Left lung (tissue), 10 donors: ENCODE data around the gene GPR82. TPM values are rescaled to one million over a fixed set of nuclear protein-coding genes. Genes with fewer than 3 reads are reported as not detected.

Experiments used
- ATAC-seq: fragments of 200-7000 bp; cut with Tn5 transposase; one replicate; pipeline ENCODE4 v1.9.1; 2020; ENCODE audit warnings: moderate library complexity
- DNase-seq, 4 donors: peaks; one replicate each; pipeline ENCODE4 v3.0.0-alpha.2; 2013 to 2020
- H3K27ac ChIP-seq, 2 donors: fragments of 200-600 bp; sonication (generic) in 1 of 2; one replicate each; pipeline versions ENCODE4 v1.5.0 to v1.8.0; 2020 to 2021
- H3K27me3 ChIP-seq, 2 donors: fragments of 200-600 bp; sonication (generic) in 1 of 2; one replicate each; pipeline versions ENCODE4 v1.5.0 to v1.8.0; 2020 to 2021
- H3K36me3 ChIP-seq, 2 donors: fragments of 200-600 bp; sonication (generic) in 1 of 2; one replicate each; pipeline versions ENCODE4 v1.5.0 to v1.8.0; 2020 to 2021
- H3K4me1 ChIP-seq, 2 donors: fragments of 200-600 bp; one replicate each; pipeline ENCODE4 v1.8.0; 2021
- H3K4me3 ChIP-seq, 2 donors: fragments of 200-600 bp; sonication (generic) in 1 of 2; one replicate each; pipeline versions ENCODE4 v1.5.0 to v1.8.0; 2020 to 2021; ENCODE audit warnings: mild to moderate bottlenecking in 1 of 2
- H3K9me3 ChIP-seq, 2 donors: fragments of 200-600 bp; sonication (generic) in 1 of 2; one replicate each; pipeline versions ENCODE4 v1.5.0 to v1.8.0; 2020 to 2021
- CTCF ChIP-seq, 2 donors: fragments of 200-600 bp; sonication (generic) in 1 of 2; IDR thresholded peaks; one replicate each; pipeline versions ENCODE4 v1.5.0 to v1.8.0; 2021; ENCODE audit warnings: antibody characterized with exemption in 2 of 2
- intact Hi-C, 2 donors: fragments of 100-400 bp; cut with DNase I; formaldehyde crosslinking; loops; one replicate each; pipeline versions ENCODE4 v1.11.2 to v1.14.2; 2022
- polyA plus RNA-seq, 6 donors: library from polyadenylated mRNA; unstranded; fragments of 120-200 nt; gene quantifications; one replicate each; pipeline ENCODE4 v1.2.1, GENCODE V29; 2013; ENCODE audit not compliant: insufficient read length in 6 of 6
- total RNA-seq, 2 donors: library from RNA; stranded (reverse); fragmentation: NEBNext Ultra II Directional; extraction: Animal tissue kit (Norgen Biotek cat#: 25700); gene quantifications; one replicate each; pipeline ENCODE4 v1.2.1, GENCODE V29; 2021
- donor health status: DM: no; HTN: yes; CAD: no.
- donor health status: DM: no; HTN: no; CAD: no.

Gene GPR82
- total and polyA plus RNA-seq, 8 donors = 0.11 to 0.37 (median 0.18) TPM; not detected in 1

GRCh38 chrX:41722816-41723618 lies 964 bp upstream of the GPR82 start:
- Histone ChIP-seq H3K27me3 (no peaks in the 10 kb centered on the region), H3K9me3 (no peaks in the 10 kb centered on the region), H3K27ac (no peak overlapping the region), H3K36me3 (peaks cover 0 to 2% of the 10 kb centered on the region in 2 donors), H3K4me3 (no peak overlapping the region), H3K4me1 (peaks cover 0 to 17% of the 10 kb centered on the region in 2 donors)
- TF ChIP-seq CTCF (IDR thresholded peaks at IDR 0.05) = no peak
- DNase-seq = no peak
- intact Hi-C loops = no loop called here
- ATAC-seq = no peak

- no peak for ATAC-seq
- DNase-seq = no peak
- Histone ChIP-seq H3K4me1 (peaks cover 0 to 7% of the 10 kb centered on the region in 2 donors), H3K9me3 (no peaks in the 10 kb centered on the region), H3K36me3 (no peaks in the 10 kb centered on the region), H3K27me3 (no peaks in the 10 kb centered on the region), H3K27ac (no peak overlapping the region), H3K4me3 (no peak overlapping the region)
- intact Hi-C loops = no loop called here
- no peak for TF ChIP-seq CTCF (IDR thresholded peaks at IDR 0.05)
These were observed 4.1 kb downstream of the GPR82 start for GRCh38 chrX:41728125-41728524.

- TF ChIP-seq CTCF (IDR thresholded peaks at IDR 0.05) = no peak
- Histone ChIP-seq H3K4me3 (no peak overlapping the region), H3K27ac (no peak overlapping the region), H3K36me3 (no peaks in the 10 kb centered on the region), H3K9me3 (no peaks in the 10 kb centered on the region), H3K27me3 (no peaks in the 10 kb centered on the region), H3K4me1 (peaks cover 0 to 4% of the 10 kb centered on the region in 2 donors)
- ATAC-seq = no peak
- peak in 1 of 4 donors; percentile 21 for DNase-seq
- intact Hi-C loops = no loop called here
These were observed 6.1 kb downstream of the GPR82 start for GRCh38 chrX:41730081-41730480.

GRCh38 chrX:41732260-41732659 lies 8.3 kb downstream of the GPR82 start:
- intact Hi-C loops = no loop called here
- H3K4me3 ChIP-seq = no peak overlapping the region
- no peaks in the 10 kb centered on the region for H3K9me3 ChIP-seq
- no peak for DNase-seq
- no peak for ATAC-seq
- no peak for TF ChIP-seq CTCF (IDR thresholded peaks at IDR 0.05)
- H3K27ac ChIP-seq = no peak overlapping the region
- peaks cover 0 to 4% of the 10 kb centered on the region in 2 donors for H3K4me1 ChIP-seq
- no peaks in the 10 kb centered on the region for H3K27me3 ChIP-seq
- H3K36me3 ChIP-seq = no peaks in the 10 kb centered on the region

GRCh38 chrX:41733939-41734338 lies 10.0 kb downstream of the GPR82 start:
- ATAC-seq (no peak), DNase-seq (no peak)
- Histone ChIP-seq H3K4me3 (no peak overlapping the region), H3K27me3 (no peaks in the 10 kb centered on the region), H3K9me3 (no peaks in the 10 kb centered on the region), H3K36me3 (no peaks in the 10 kb centered on the region), H3K27ac (no peak overlapping the region), H3K4me1 (peaks cover 0 to 4% of the 10 kb centered on the region in 2 donors)
- TF ChIP-seq CTCF (IDR thresholded peaks at IDR 0.05) = no peak
- intact Hi-C loops = no loop called here
